Fibroblast of lung (primary cell): Measurements from ENCODE around the gene BCAR3.

ENCODE experiments used
- CTCF ChIP-seq, 2 donors: IDR thresholded peaks in 1 of 2; conservative IDR thresholded peaks in 1 of 2; 1 replicate in 1 of 2; 2 replicates in 1 of 2; pipeline ENCODE4 v1.5.1; 2011 to 2012; ENCODE audit warnings: low read length in 2 of 2, control low read depth in 1 of 2, inconsistent platforms in 1 of 2, low read depth in 1 of 2, mild to moderate bottlenecking in 1 of 2
- EZH2 ChIP-seq: IDR thresholded peaks from 2 replicates; pipeline ENCODE4 v1.5.1; 2012; ENCODE audit warnings: low read length, control low read depth, mild to moderate bottlenecking; ENCODE audit errors: missing control alignments

GRCh38 chr1:93615582-93616150, 66.0 kb downstream of the BCAR3 start:
- TF ChIP-seq CTCF (conservative IDR thresholded peaks at IDR 0.05 in 1 of 2, IDR thresholded peaks at IDR 0.05 in 1 of 2; ENCODE audit: low read depth in 1 of 2, low read length in 2 of 2) (no peak), EZH2 (no peak)
